GM18870 (cell line): ENCODE results near the gene RNGTT.
"Not testable (repeated sequence)": the region's sequence is repeated elsewhere in the genome, so short reads cannot be mapped to it uniquely, and the experiment has no call there.

Experiments used
- ATAC-seq: cut with Tn5 transposase; IDR thresholded peaks from one replicate; pipeline ENCODE4 v1.9.1; 2021; ENCODE audit warnings: moderate library complexity; ENCODE audit not compliant: unreplicated experiment

RNGTT gene

GRCh38 chr6:88963139-88964090 is at the start of gene RNGTT:
Gene RNGTT, minus strand, starts transcription at chr6:88963618. Its CDS starts 209 bp downstream, at chr6:88963409.
- ATAC-seq = peak; percentile 89

GRCh38 chr6:89011436-89011835 is 48.0 kb upstream of the RNGTT start:
- ATAC-seq = no peak

- ATAC-seq = no peak
Observed at GRCh38 chr6:89010825-89011224, 47.4 kb upstream of the RNGTT start.

GRCh38 chr6:89009624-89010059 is 46.2 kb upstream of the RNGTT start:
- no peak for ATAC-seq

- no peak for ATAC-seq
Observed at GRCh38 chr6:89008815-89009374, 45.5 kb upstream of the RNGTT start.

GRCh38 chr6:89008001-89008814 is 44.8 kb upstream of the RNGTT start:
- no peak for ATAC-seq

GRCh38 chr6:89007209-89008000 is 44.0 kb upstream of the RNGTT start:
- ATAC-seq = no peak

- no peak for ATAC-seq
Observed at GRCh38 chr6:89002523-89002922, 39.1 kb upstream of the RNGTT start.

GRCh38 chr6:88997327-88997726 is 33.9 kb upstream of the RNGTT start:
- no peak for ATAC-seq

GRCh38 chr6:88992741-88993552 is 29.5 kb upstream of the RNGTT start:
- no peak for ATAC-seq

- no peak for ATAC-seq
Observed at GRCh38 chr6:88989215-88989614, 25.8 kb upstream of the RNGTT start.

GRCh38 chr6:88987922-88988321 is 24.5 kb upstream of the RNGTT start:
- ATAC-seq = no peak

- no peak for ATAC-seq
Observed at GRCh38 chr6:88985901-88986300, 22.5 kb upstream of the RNGTT start.

- no peak for ATAC-seq
Observed at GRCh38 chr6:88984606-88985005, 21.2 kb upstream of the RNGTT start.

GRCh38 chr6:88984152-88984551 is 20.7 kb upstream of the RNGTT start:
- no peak for ATAC-seq

- ATAC-seq = no peak
Observed at GRCh38 chr6:88983532-88983931, 20.1 kb upstream of the RNGTT start.

GRCh38 chr6:88983129-88983528 is 19.7 kb upstream of the RNGTT start:
- not testable (repeated sequence) for ATAC-seq

GRCh38 chr6:88982720-88983119 is 19.3 kb upstream of the RNGTT start:
- ATAC-seq = peak; percentile 61

GRCh38 chr6:88975369-88975768 is 12.0 kb upstream of the RNGTT start:
- ATAC-seq = no peak
